ENCODE results near the gene XRN1.

DNA sequence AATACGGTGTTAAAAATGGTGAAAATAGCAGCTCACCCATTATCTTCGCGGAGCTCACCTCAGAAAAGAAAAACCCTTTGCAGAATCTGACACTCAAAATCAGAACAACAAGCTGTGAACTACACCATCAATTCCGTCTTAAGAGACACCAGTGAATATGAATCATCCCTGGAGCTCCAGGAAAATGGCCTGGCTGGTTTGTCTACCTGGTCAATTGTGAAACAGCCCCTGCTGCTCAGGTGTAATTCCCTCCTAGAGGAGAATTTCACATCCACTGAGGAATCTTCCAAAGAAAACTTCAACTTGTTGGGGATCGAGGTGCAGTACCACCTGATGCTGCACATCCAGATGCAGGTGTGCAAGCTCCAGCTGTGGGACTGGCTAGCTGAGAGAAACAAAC is 3.0 kb upstream of the XRN1 start:
- TF ChIP-seq CTCF (conservative IDR thresholded peaks at IDR 0.05 in 1 of 2, IDR thresholded peaks at IDR 0.05 in 1 of 2; ENCODE audit: extremely low read depth in 1 of 2, insufficient read depth in 1 of 2, low read depth in 1 of 2, low read length in 2 of 2) = no peak
- no peak for TF ChIP-seq EZH2 (IDR thresholded peaks at IDR 0.05; ENCODE audit: borderline replicate concordance, low read length)
